A549 (cell line): ENCODE measurements around the gene TBC1D32.

Experiments used
- CBX8 ChIP-seq: fragments of 200-600 bp; sonication (generic); IDR thresholded peaks from 2 replicates; pipeline ENCODE4 v1.6.1; 2016
- CTCF ChIP-seq: fragments of >200 bp; sonication (Bioruptor Twin); formaldehyde crosslinking; IDR thresholded peaks from 3 replicates; pipeline ENCODE4 v1.5.1; 2016
- EP300 ChIP-seq, 2 experiments: fragments of >200 bp; sonication (Bioruptor Twin); formaldehyde crosslinking; IDR thresholded peaks; 2 replicates in 1 of 2; 3 replicates in 1 of 2; pipeline ENCODE4 v1.6.1; 2016 to 2017
- JUNB ChIP-seq: fragments of >200 bp; sonication (Bioruptor Twin); formaldehyde crosslinking; IDR thresholded peaks from 2 replicates; pipeline ENCODE4 v1.6.1; 2016
- MAX ChIP-seq: IDR thresholded peaks from 2 replicates; pipeline ENCODE4 v1.6.1; 2012
- MAZ ChIP-seq: fragments of 150-350 bp; IDR thresholded peaks from 2 replicates; pipeline ENCODE4 v1.6.1; 2014; ENCODE audit warnings: antibody characterized with exemption, low read depth, low read length, borderline replicate concordance
- POLR2A ChIP-seq: IDR thresholded peaks from 2 replicates; pipeline ENCODE4 v1.6.1; 2012; ENCODE audit warnings: mild to moderate bottlenecking, low read length
- SMC3 ChIP-seq: fragments of >200 bp; sonication (Bioruptor Twin); formaldehyde crosslinking; IDR thresholded peaks from 3 replicates; pipeline ENCODE4 v1.6.1; 2018; ENCODE audit warnings: inconsistent platforms
- SREBF2 ChIP-seq: fragments of 450-650 bp; IDR thresholded peaks from 2 replicates; pipeline ENCODE4 v1.6.1; 2014; ENCODE audit warnings: mild to moderate bottlenecking, moderate library complexity
- TF ChIP-seq, protein P1 (sequence below): IDR thresholded peaks from 2 replicates; pipeline ENCODE4 v1.6.1; 2012; ENCODE audit warnings: low read depth, borderline replicate concordance

GRCh38 chr6:121235386-121235785, 98.9 kb downstream of the TBC1D32 start:
- TF ChIP-seq POLR2A: no peak
- no peak for TF ChIP-seq EP300 (IDR thresholded peaks at IDR 0.05)
- TF ChIP-seq JUNB: no peak
- no peak for TF ChIP-seq SMC3
- TF ChIP-seq MAZ: no peak
- no peak for TF ChIP-seq CTCF
- TF ChIP-seq MAX: no peak
- TF ChIP-seq, protein P1, sequence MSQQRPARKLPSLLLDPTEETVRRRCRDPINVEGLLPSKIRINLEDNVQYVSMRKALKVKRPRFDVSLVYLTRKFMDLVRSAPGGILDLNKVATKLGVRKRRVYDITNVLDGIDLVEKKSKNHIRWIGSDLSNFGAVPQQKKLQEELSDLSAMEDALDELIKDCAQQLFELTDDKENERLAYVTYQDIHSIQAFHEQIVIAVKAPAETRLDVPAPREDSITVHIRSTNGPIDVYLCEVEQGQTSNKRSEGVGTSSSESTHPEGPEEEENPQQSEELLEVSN: no peak
- TF ChIP-seq SREBF2: no peak
- no peak for TF ChIP-seq CBX8
